A673 (cell line): ENCODE data around the gene DNAJC4.

ENCODE experiments used
- CTCF ChIP-seq: fragments of 300-800, 200-600 bp; sonication (generic); conservative IDR thresholded peaks from 2 replicates; pipeline ENCODE4 v1.5.1; 2017; ENCODE audit warnings: low read depth, mild to moderate bottlenecking, antibody characterized with exemption, low read length, moderate library complexity, mixed read lengths
- EZH2 ChIP-seq: fragments of 200-600 bp; sonication (generic); IDR thresholded peaks from 2 replicates; pipeline ENCODE4 v1.6.1; 2017; ENCODE audit warnings: borderline replicate concordance, low read depth, mild to moderate bottlenecking, mixed read lengths, antibody characterized with exemption, low read length; ENCODE audit not compliant: poor library complexity, severe bottlenecking

- TF ChIP-seq CTCF (no peak), EZH2 (no peak)
Measured at GRCh38 chr11:64192434-64192833, 37.9 kb upstream of the DNAJC4 start.
